ENCODE results near the gene ADIPOQ.
"Not testable (repeated sequence)": the region's sequence is repeated elsewhere in the genome, so short reads cannot be mapped to it uniquely, and the experiment has no call there.

Gene ADIPOQ

DNA sequence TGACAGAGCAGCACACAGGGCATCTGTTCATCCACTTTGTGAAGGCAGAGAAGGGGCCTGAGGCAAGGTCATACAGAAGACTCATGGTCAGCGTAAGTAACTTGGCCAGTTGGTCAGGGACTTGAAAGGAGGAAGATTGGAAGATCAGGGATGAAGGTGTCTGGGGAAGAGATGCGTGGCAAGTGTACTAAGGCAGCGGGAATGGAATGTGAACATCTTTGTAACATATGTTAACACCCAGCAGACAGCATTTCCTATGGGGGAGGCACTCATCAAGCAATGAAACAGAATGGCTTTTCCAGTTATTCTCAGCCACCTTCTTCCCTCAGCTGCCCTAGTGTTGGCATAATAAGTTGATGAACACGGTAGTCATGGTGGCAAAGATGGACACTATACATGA lies 28.4 kb upstream of the ADIPOQ start:
- DNase-seq (ENCODE audit: insufficient read length, low spot score) (no peak), FAIRE-seq (no peak)
- no peak for TF ChIP-seq POLR2AphosphoS5 (IDR thresholded peaks at IDR 0.05; ENCODE audit: low read depth, low read length)
- no peak for TF ChIP-seq SPI1 (IDR thresholded peaks at IDR 0.05; ENCODE audit: low read depth, low read length)
- TF ChIP-seq POLR2A (IDR thresholded peaks at IDR 0.05; ENCODE audit: low read depth, low read length) = no peak
- no peak for TF ChIP-seq TAF1 (IDR thresholded peaks at IDR 0.05; ENCODE audit: low read depth, low read length)
- TF ChIP-seq PAX5 (IDR thresholded peaks at IDR 0.05; ENCODE audit: insufficient read depth, low read length, severe bottlenecking) = no peak
- no peak for TF ChIP-seq POU2F2 (IDR thresholded peaks at IDR 0.05; ENCODE audit: low read depth, low read length)

DNA sequence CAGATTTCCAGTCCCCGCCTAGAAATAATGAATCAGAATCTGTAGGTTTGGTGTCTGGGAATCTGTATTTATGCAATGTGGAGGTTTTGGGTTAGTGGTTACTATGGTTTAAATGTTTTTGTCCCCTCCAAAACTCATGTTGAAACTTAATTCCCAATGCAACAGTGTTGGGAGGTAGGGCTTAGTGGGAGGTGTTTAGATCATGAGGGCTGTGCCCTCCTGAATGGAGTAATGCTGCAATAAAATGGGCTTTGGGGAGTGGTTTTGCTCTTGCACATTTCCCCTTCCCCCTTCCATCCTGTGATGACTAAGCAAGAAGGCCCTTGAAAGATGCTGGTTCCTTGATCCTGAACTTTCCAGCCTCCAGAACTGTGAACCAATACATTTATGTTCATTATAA lies 27.1 kb upstream of the ADIPOQ start:
- DNase-seq (ENCODE audit: insufficient read length, low spot score) (no peak), FAIRE-seq (no peak)
- TF ChIP-seq POLR2AphosphoS5 (IDR thresholded peaks at IDR 0.05; ENCODE audit: low read depth, low read length) (no peak), SPI1 (IDR thresholded peaks at IDR 0.05; ENCODE audit: low read depth, low read length) (no peak), TAF1 (IDR thresholded peaks at IDR 0.05; ENCODE audit: low read depth, low read length) (no peak), POLR2A (IDR thresholded peaks at IDR 0.05; ENCODE audit: low read depth, low read length) (no peak), PAX5 (IDR thresholded peaks at IDR 0.05; ENCODE audit: insufficient read depth, low read length, severe bottlenecking) (no peak), POU2F2 (IDR thresholded peaks at IDR 0.05; ENCODE audit: low read depth, low read length) (no peak)

DNA sequence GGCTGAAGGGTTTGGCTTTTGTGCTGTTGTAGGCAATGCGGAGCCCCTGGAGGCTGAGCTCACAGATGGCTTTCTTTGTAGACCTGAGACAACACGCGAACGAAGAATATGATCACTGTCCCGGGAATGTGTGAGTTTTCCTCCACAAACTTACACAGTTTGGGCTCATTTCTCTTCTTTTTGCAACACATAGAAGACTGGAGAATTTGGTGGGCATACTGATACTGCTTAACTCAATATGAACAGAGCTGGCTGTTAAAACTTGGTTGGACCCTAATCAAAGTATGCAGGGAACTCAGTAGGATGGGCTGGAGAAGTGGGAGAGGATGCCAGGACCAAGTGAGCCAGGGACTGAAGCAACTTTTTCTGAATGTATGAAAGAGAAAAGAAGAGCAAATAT lies 24.0 kb upstream of the ADIPOQ start:
- TF ChIP-seq POLR2AphosphoS5 (IDR thresholded peaks at IDR 0.05; ENCODE audit: low read depth, low read length) = no peak
- TF ChIP-seq TAF1 (IDR thresholded peaks at IDR 0.05; ENCODE audit: low read depth, low read length) = no peak
- no peak for TF ChIP-seq SPI1 (IDR thresholded peaks at IDR 0.05; ENCODE audit: low read depth, low read length)
- TF ChIP-seq POU2F2 (IDR thresholded peaks at IDR 0.05; ENCODE audit: low read depth, low read length) = no peak
- TF ChIP-seq POLR2A (IDR thresholded peaks at IDR 0.05; ENCODE audit: low read depth, low read length) = no peak
- TF ChIP-seq PAX5 (IDR thresholded peaks at IDR 0.05; ENCODE audit: insufficient read depth, low read length, severe bottlenecking) = no peak
- DNase-seq (ENCODE audit: insufficient read length, low spot score) (no peak), FAIRE-seq (no peak)

DNA sequence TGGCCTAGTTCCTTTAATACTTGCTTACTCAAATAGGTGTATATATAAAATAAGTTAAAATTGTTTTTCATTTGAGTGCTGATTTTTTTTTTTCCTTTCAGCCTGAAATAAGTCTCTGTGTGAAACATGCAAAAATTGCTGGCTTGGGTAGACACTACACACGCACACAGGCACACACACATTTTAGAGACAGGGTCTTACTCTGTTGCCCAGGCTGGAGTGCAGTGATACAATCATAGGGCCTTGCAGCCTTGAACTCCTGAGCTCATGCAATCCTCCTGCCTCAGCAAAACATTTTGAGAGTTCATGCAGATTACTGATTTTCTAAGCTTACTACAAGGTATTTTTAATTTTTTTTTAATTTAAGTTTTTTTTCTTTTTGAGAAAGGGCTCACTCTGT lies 23.6 kb upstream of the ADIPOQ start:
- DNase-seq (ENCODE audit: insufficient read length, low spot score) (no peak), FAIRE-seq (no peak)
- TF ChIP-seq POU2F2 (IDR thresholded peaks at IDR 0.05; ENCODE audit: low read depth, low read length) (no peak), SPI1 (IDR thresholded peaks at IDR 0.05; ENCODE audit: low read depth, low read length) (no peak), TAF1 (IDR thresholded peaks at IDR 0.05; ENCODE audit: low read depth, low read length) (no peak), POLR2A (IDR thresholded peaks at IDR 0.05; ENCODE audit: low read depth, low read length) (no peak), PAX5 (IDR thresholded peaks at IDR 0.05; ENCODE audit: insufficient read depth, low read length, severe bottlenecking) (no peak), POLR2AphosphoS5 (IDR thresholded peaks at IDR 0.05; ENCODE audit: low read depth, low read length) (no peak)

DNA sequence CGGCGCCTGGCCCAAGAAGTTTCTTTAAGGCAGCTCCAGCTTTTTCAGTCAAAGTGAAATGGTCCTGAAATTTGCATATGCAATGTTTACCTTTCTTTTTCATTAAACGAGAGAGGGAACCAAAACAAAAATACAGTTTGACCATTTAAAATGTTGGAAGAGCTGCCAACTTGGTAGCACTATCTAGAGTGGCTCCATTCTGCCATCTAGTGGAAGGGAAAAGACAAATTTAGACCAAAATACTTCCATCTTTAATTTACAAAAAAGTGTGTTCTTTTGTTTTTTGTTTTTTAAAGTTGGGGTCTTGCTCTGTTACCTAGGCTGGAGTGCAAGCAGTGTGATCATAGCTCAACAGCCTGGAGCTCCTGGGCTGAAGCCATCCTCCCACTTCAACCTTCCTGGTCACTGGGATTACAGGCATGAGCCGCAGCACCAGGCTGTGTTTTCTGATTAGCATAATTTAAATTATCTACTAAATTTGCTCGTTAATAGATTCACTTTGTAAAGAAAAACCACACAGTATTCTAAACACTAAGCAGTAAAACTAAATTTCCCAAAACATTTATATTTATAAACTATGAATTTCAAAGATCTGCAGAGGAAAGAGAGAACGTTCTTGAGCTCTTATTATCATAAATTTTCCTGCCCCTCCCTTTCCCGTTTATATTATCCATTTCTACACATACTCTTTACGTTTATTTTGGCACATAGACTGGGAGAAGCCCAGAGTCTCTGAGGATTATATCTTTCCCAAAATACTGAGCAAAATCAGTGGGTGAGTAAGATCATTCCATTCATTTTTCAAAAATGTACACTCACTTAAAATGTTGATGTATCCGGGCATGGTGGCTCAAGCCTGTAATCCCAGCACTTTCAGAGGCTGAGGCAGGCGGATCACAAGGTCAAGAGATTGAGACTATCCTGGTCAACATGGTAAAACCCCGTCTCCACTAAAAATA lies 20.8 kb upstream of the ADIPOQ start:
- DNase-seq (ENCODE audit: insufficient read length, low spot score) (no peak), FAIRE-seq (no peak)
- TF ChIP-seq TAF1 (IDR thresholded peaks at IDR 0.05; ENCODE audit: low read depth, low read length) = no peak

DNA sequence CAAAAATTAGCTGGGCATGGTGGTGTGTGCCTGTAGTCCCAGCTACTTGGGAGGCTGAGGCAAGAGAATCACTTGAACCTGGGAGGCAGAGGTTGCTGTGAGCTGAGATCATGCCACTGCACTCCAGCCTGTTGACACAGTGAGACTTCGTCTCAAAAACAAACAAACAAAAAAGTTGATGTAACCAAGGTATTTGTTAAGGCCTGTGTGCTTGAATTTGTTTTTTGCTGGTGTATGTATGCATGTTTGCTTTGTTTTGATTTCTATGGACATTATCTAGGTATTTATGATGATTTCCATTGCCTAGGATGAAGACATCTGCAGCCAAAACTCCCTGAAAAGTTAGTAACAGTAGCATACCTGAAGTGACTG lies 20.1 kb upstream of the ADIPOQ start:
- FAIRE-seq; DNase-seq (ENCODE audit: insufficient read length, low spot score): not testable (repeated sequence)

DNA sequence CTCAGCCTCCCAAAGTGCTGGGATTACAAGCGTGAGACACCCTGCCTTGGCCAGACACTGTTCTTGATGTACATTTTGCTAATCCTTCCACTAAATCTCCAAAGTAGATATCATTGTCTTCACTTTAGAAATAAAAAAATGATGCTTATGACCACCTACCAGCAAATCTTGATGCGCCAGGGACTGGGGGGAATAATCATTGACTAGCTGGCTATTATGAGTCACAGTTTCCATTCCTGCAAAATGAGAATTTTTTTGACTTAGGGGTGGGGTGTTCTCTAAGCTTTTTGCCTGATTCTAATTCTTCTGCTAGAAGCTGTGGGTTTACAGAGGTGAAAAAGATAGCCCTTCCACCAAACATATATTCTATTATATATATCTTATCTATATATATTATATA lies 19.1 kb upstream of the ADIPOQ start:
- FAIRE-seq = no peak
- no peak for DNase-seq (ENCODE audit: insufficient read length, low spot score)
- TF ChIP-seq POU2F2 (IDR thresholded peaks at IDR 0.05; ENCODE audit: low read depth, low read length) = no peak
- TF ChIP-seq POLR2AphosphoS5 (IDR thresholded peaks at IDR 0.05; ENCODE audit: low read depth, low read length) = no peak
- TF ChIP-seq PAX5 (IDR thresholded peaks at IDR 0.05; ENCODE audit: insufficient read depth, low read length, severe bottlenecking) = no peak
- TF ChIP-seq POLR2A (IDR thresholded peaks at IDR 0.05; ENCODE audit: low read depth, low read length) = no peak
- no peak for TF ChIP-seq TAF1 (IDR thresholded peaks at IDR 0.05; ENCODE audit: low read depth, low read length)
- TF ChIP-seq SPI1 (IDR thresholded peaks at IDR 0.05; ENCODE audit: low read depth, low read length) = no peak

DNA sequence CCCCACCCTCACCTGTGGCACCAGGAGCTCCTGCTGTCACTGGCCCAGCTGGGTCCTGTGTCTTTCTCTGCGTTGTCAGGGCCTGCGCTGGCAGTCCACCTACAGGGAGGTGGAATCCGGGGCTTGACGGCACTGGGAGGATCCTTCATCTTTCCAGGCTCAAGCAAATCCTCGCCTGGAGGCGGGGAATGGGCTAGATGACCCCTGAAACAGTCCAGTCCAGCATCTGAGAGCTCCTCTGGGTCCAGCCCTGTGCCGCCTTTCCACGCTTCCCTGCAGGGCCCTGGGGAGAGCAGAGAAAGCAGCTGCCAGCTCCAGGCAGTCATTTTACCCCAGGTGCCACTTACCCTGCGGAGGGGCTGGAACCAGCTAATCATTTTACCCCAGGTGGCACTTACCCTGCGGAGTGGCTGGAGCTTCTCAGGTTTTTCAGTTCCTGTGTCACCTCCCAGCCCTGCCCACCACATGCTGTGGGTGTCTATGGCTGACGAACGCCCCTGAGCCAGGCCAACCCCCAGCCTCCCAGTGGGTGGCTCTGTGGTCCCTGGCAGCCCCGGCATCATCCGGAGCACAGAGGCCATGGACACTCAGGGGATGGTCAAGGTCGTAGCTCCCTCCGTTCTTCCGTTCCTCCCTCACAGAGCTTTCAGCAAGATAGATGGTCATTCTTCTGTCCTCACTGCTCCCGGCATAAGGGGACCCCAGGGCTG lies 17.9 kb upstream of the ADIPOQ start:
- TF ChIP-seq TAF1 (IDR thresholded peaks at IDR 0.05; ENCODE audit: low read depth, low read length) (no peak), POU2F2 (IDR thresholded peaks at IDR 0.05; ENCODE audit: low read depth, low read length) (no peak), POLR2AphosphoS5 (IDR thresholded peaks at IDR 0.05; ENCODE audit: low read depth, low read length) (no peak), POLR2A (IDR thresholded peaks at IDR 0.05; ENCODE audit: low read depth, low read length) (no peak), PAX5 (IDR thresholded peaks at IDR 0.05; ENCODE audit: insufficient read depth, low read length, severe bottlenecking) (no peak), SPI1 (IDR thresholded peaks at IDR 0.05; ENCODE audit: low read depth, low read length) (no peak)
- FAIRE-seq = no peak
- DNase-seq (ENCODE audit: insufficient read length, low spot score) = no peak

DNA sequence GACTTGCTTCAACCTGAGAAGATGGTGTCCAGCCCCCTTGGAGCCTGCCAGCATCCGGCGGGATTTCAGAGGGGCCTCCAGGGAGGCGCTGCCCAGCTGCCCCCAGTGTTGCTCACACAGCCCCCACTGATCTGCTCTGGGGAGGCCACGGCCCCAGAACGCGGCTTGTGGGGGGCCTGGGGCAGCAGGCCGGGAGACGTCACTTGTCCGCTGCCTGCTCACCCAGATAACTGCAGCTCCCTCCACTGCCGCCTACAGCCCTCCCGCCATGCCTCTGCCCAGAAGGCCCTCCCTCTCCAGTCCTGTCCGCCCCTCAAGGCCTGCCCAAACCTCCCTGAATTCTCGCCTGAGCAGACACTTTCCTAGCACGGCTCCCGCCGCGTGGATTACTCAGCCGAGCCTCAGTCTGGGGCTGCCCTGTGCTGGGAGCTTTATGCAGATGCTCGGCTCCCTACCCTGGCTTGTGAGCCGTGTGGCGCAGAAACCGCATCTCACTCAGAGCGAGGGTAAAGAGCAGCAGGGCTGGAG lies 17.2 kb upstream of the ADIPOQ start:
- TF ChIP-seq POLR2AphosphoS5 (IDR thresholded peaks at IDR 0.05; ENCODE audit: low read depth, low read length) = no peak
- no peak for DNase-seq (ENCODE audit: insufficient read length, low spot score)
- no peak for FAIRE-seq

DNA sequence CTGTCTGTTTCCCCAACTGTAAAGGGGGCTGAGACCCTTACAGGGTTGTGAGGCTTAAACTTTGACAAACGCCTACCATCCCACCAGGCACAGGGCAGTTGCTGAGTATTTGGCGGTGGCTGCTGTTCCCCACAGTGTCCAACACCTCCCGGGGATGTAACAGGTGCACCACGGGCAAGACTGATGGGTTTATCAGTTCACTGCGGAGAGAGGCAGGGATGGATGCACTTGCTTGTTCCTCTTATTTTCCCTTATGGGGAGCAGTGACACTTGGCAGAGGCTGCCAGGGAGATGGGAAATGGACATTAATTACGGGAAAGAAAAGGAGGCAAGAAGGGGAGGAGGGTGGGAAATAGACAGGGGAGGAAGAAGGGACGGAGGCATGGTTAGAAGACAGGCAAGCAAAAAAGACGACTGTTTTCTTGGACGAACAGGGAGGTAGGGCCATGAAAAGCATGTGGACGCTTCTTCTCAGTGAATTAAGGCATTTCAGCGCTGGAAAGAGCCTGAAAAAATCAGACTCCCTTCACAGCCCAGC lies 16.6 kb upstream of the ADIPOQ start:
- FAIRE-seq (peak; percentile 77), DNase-seq (ENCODE audit: insufficient read length, low spot score) (no peak)
- TF ChIP-seq POLR2AphosphoS5 (IDR thresholded peaks at IDR 0.05; ENCODE audit: low read depth, low read length) = no peak
- TF ChIP-seq POU2F2 (IDR thresholded peaks at IDR 0.05; ENCODE audit: low read depth, low read length) = no peak
- TF ChIP-seq TAF1 (IDR thresholded peaks at IDR 0.05; ENCODE audit: low read depth, low read length) = no peak
- no peak for TF ChIP-seq POLR2A (IDR thresholded peaks at IDR 0.05; ENCODE audit: low read depth, low read length)
- TF ChIP-seq SPI1 (IDR thresholded peaks at IDR 0.05; ENCODE audit: low read depth, low read length) = no peak
- TF ChIP-seq PAX5 (IDR thresholded peaks at IDR 0.05; ENCODE audit: insufficient read depth, low read length, severe bottlenecking) = no peak

Data from GM12891 (cell line).